ENCODE measurements around the gene IGLON5.

GRCh38 chr19:51352783-51353360 lies 41.4 kb downstream of the IGLON5 start:
- TF ChIP-seq, protein P1, sequence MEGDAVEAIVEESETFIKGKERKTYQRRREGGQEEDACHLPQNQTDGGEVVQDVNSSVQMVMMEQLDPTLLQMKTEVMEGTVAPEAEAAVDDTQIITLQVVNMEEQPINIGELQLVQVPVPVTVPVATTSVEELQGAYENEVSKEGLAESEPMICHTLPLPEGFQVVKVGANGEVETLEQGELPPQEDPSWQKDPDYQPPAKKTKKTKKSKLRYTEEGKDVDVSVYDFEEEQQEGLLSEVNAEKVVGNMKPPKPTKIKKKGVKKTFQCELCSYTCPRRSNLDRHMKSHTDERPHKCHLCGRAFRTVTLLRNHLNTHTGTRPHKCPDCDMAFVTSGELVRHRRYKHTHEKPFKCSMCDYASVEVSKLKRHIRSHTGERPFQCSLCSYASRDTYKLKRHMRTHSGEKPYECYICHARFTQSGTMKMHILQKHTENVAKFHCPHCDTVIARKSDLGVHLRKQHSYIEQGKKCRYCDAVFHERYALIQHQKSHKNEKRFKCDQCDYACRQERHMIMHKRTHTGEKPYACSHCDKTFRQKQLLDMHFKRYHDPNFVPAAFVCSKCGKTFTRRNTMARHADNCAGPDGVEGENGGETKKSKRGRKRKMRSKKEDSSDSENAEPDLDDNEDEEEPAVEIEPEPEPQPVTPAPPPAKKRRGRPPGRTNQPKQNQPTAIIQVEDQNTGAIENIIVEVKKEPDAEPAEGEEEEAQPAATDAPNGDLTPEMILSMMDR (IDR thresholded peaks at IDR 0.05; ENCODE audit: insufficient read depth, low read length, poor library complexity, severe bottlenecking) = no peak
- no peak for TF ChIP-seq EZH2phosphoT487 (conservative IDR thresholded peaks at IDR 0.05; ENCODE audit: low read length)

All from SU-DHL-6 (cell line).